Stimulated activated naive CD8-positive, alpha-beta T cell treated with anti-CD3 and anti-CD28 coated beads, Interleukin-15, Interleukin-2, amounts not matched to agents 100 ng/mL and 50 ng/mL, for 24 hours (primary cell): Measurements from ENCODE around the gene CUBN.

ENCODE experiments used
- H3K27ac Mint-ChIP-seq: one replicate; pipeline ENCODE4 v1.8.0; 2021; ENCODE audit warnings: mild to moderate bottlenecking, mixed read lengths
- H3K27me3 Mint-ChIP-seq: one replicate; pipeline ENCODE4 v1.8.0; 2021; ENCODE audit warnings: mixed read lengths
- H3K36me3 Mint-ChIP-seq: one replicate; pipeline ENCODE4 v1.8.0; 2021; ENCODE audit warnings: low read depth, mixed read lengths
- H3K4me1 Mint-ChIP-seq: one replicate; pipeline ENCODE4 v1.8.0; 2021; ENCODE audit warnings: low read depth, mixed read lengths
- H3K4me3 Mint-ChIP-seq: one replicate; pipeline ENCODE4 v1.8.0; 2021; ENCODE audit warnings: mild to moderate bottlenecking, mixed read lengths
- H3K9me3 Mint-ChIP-seq: one replicate; pipeline ENCODE4 v1.8.0; 2021; ENCODE audit warnings: mixed read lengths

CUBN gene

GRCh38 chr10:16999665-17000451, 129.8 kb downstream of the CUBN start:
- Mint-ChIP-seq H3K4me1 (peaks cover 69% of the 10 kb centered on the region), H3K27me3 (peaks cover 3% of the 10 kb centered on the region), H3K4me3 (no peak overlapping the region), H3K9me3 (peaks cover 7% of the 10 kb centered on the region), H3K36me3 (peaks cover under 1% of the 10 kb centered on the region), H3K27ac (peak overlapping the region; percentile 46)

DNA sequence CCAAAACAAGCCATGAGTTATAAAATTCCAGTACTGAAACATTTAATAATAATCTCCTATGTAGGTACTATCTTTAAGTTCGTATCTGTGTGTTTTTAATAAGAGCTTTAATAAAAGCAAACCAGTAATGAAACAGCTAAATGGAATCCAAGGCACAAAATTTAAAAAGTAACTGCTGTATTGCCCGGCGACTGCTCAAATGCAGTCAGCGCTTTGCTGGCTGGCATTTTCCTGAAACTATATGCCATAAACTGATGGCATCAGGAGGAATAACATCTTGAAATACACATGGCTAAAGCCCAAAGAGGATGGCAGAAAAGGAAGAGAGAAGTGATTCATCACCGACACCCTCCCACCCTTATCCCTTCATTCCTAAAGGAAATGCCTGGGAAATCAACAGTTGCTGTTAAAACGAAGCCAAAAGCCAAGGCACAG, 133.1 kb downstream of the CUBN start:
- H3K4me1 Mint-ChIP-seq, result peaks cover 36% of the 10 kb centered on the region
- H3K4me3 Mint-ChIP-seq, result peak overlapping the region; percentile 0
- no peaks in the 10 kb centered on the region for H3K27me3 Mint-ChIP-seq
- H3K27ac Mint-ChIP-seq, result peak overlapping the region; percentile 75
- H3K36me3 Mint-ChIP-seq, result no peaks in the 10 kb centered on the region
- peaks cover 7% of the 10 kb centered on the region for H3K9me3 Mint-ChIP-seq

DNA sequence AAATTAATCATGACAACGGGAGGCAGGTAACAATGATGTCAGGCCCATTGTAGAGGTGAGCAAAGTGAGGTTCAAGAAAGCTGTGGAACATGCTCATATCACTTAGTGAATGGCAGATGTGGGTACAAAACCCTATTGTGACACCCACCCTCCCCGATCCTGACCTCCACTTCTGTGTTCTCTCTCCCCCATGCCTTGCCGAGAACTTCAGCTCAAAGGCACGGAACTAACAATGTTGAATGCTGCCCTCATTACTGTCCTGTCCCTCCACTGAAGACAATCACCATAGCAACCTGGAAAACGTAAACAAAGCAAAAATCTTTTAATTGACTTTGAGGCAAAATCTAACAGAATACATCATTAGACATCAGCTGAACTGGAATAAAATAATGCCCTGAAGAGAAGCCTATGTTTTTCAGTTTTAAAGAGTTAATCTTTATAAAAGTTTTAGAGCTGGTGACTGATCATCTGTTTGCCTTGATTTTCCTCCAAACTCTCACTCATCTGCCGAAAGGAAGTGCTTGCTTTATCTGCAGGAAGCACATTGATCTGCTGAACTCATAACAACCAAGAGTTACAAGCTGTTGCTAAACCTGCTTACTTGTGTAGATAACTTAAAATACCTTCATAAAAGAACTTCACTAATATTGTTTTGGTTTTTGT, 133.6 kb downstream of the CUBN start:
- H3K27me3 Mint-ChIP-seq, result no peaks in the 10 kb centered on the region
- peak overlapping the region; percentile 75 for H3K27ac Mint-ChIP-seq
- H3K36me3 Mint-ChIP-seq, result no peaks in the 10 kb centered on the region
- H3K9me3 Mint-ChIP-seq, result peaks cover 6% of the 10 kb centered on the region
- H3K4me3 Mint-ChIP-seq, result peak overlapping the region; percentile 0
- peaks cover 30% of the 10 kb centered on the region for H3K4me1 Mint-ChIP-seq

- no peak overlapping the region for H3K27ac Mint-ChIP-seq
- H3K4me3 Mint-ChIP-seq, result no peak overlapping the region
- no peaks in the 10 kb centered on the region for H3K27me3 Mint-ChIP-seq
- peaks cover 15% of the 10 kb centered on the region for H3K4me1 Mint-ChIP-seq
- H3K9me3 Mint-ChIP-seq, result no peaks in the 10 kb centered on the region
- no peaks in the 10 kb centered on the region for H3K36me3 Mint-ChIP-seq
Measured at GRCh38 chr10:16993186-16993585, 136.4 kb downstream of the CUBN start.

DNA sequence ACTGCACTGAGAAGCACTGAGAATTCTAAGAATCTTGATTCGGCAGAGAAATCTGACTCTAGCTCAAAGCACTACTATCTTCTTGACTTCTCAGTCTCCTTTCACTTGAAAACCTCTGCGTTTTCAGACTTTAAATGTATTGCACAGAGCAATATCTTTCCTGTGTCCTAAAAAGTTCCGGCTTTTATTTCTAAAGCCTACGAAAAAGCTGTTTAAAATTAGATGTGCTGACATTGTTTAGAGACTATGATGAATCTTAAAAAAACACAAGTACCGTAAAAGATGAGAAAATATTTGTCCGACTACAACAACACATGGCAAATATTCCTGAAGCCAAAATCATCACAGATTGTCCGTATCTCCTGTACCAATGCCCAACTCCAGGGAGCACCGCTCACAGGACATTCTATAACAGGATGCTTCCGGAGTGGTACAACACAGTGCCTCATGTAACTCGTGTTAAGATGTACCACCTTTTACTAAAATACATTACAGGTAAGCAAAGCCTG, 136.9 kb downstream of the CUBN start:
- Mint-ChIP-seq H3K36me3 (no peaks in the 10 kb centered on the region), H3K9me3 (no peaks in the 10 kb centered on the region), H3K4me1 (peaks cover 15% of the 10 kb centered on the region)

DNA sequence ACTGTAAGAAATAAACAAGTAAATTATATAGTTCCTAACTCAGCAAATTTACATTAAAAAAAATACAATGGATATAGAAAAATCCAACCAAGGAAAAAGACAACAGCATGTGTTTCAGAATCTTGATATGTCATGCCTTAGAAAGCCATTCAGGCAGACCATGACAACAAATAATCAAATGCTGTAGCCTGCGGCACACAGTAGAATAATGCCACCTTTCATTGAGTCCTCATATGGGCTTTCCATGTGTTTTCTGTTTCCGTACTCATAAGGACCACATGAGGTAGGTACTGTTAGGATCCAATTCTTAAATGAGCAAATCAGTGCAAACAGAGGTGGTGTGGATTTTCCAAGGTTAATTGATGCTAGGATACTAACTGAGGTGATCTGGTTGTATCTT, 138.6 kb downstream of the CUBN start:
- no peaks in the 10 kb centered on the region for H3K27me3 Mint-ChIP-seq
- peaks cover 7% of the 10 kb centered on the region for H3K4me1 Mint-ChIP-seq
- H3K27ac Mint-ChIP-seq, result no peak overlapping the region
- H3K36me3 Mint-ChIP-seq, result no peaks in the 10 kb centered on the region
- H3K4me3 Mint-ChIP-seq, result no peak overlapping the region
- no peaks in the 10 kb centered on the region for H3K9me3 Mint-ChIP-seq

More for the DNA sequence above, 136.9 kb downstream of the CUBN start:
- Mint-ChIP-seq H3K27me3 (no peaks in the 10 kb centered on the region), H3K4me3 (no peak overlapping the region), H3K27ac (no peak overlapping the region)

DNA sequence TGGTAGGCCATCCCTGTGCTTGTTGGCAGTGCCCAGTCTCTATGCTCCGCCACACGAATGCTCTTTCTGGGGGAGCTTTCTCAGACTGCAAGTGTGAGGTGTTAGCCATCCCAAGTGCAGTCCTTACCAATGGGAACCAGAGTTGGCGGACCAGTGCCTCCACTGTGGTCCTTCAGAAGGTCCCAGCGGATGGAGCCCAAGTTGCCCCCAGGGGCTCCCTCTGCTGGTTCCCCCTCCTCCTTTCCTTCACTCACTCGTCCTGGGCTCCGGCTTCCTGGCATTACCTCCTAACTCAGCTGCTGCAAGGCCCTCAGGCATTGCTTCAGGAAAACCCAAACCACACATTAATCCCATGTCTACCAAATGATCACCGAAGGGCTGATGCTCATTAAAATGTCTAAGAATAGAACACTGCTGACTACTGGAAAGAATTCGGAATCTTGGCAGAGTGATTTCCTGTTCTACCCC, 139.8 kb downstream of the CUBN start:
- Mint-ChIP-seq H3K27ac (no peak overlapping the region), H3K4me1 (no peaks in the 10 kb centered on the region), H3K27me3 (no peaks in the 10 kb centered on the region), H3K36me3 (no peaks in the 10 kb centered on the region), H3K9me3 (no peaks in the 10 kb centered on the region), H3K4me3 (no peak overlapping the region)

- Mint-ChIP-seq H3K4me1 (no peaks in the 10 kb centered on the region), H3K4me3 (no peak overlapping the region), H3K27ac (no peak overlapping the region), H3K9me3 (no peaks in the 10 kb centered on the region), H3K27me3 (no peaks in the 10 kb centered on the region), H3K36me3 (no peaks in the 10 kb centered on the region)
Measured at GRCh38 chr10:16988900-16989299, 140.7 kb downstream of the CUBN start.

DNA sequence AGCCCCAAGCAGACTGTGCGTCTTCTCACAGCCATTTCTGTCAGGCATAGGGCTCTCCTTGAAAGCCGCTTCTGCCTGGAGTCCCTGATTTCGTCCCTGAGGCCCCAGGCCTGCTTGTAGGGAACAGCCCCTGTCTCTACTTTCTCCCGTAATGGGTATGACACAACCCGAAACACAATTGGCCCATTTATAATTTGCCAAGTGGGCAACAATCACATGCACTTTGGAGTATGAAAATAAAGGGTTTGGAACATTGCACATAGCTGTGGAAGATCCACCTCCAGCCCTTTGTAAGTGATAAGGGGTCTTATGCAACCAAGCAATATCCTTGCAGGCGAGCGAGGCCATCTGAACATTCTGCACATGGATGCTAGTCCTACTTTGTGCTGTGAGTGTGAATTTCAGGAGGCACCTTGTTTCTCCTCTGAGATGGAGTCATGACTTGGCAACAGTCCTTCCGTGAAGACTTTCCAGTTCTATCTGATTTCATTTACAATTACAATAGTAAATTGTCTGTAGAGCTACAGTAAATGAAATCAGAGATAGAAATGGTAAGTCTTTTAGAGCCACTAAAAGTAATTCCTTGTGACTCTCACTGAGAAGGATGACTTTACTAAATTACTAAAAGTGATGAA, 141.5 kb downstream of the CUBN start:
- H3K4me1 Mint-ChIP-seq, result no peaks in the 10 kb centered on the region
- no peak overlapping the region for H3K27ac Mint-ChIP-seq
- no peaks in the 10 kb centered on the region for H3K27me3 Mint-ChIP-seq
- no peaks in the 10 kb centered on the region for H3K9me3 Mint-ChIP-seq
- H3K36me3 Mint-ChIP-seq, result no peaks in the 10 kb centered on the region
- H3K4me3 Mint-ChIP-seq, result no peak overlapping the region

DNA sequence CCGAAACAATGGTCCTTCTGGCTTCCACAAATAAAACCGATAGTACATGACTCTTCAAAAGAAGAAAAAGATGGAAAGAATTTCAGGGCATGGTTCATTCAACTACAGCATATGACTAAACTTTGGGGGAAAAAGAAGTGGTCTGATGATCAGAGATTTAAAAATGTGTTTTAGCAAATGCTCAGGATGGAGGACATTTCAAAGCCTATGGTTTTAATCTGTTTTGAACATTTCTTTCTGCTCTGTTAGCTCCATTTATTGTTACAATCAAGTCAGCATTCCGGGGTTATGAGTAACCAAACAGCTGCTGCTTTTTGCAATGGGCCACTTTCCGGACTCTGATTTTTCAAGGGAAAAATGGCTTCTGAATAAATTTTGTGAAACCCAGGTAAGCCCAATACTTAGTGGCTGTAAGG, 142.4 kb downstream of the CUBN start:
- Mint-ChIP-seq H3K27me3 (no peaks in the 10 kb centered on the region), H3K4me1 (no peaks in the 10 kb centered on the region), H3K27ac (no peak overlapping the region), H3K4me3 (no peak overlapping the region), H3K36me3 (no peaks in the 10 kb centered on the region), H3K9me3 (no peaks in the 10 kb centered on the region)

- H3K4me1 Mint-ChIP-seq, result no peaks in the 10 kb centered on the region
Measured at GRCh38 chr10:16986406-16987205, 143.0 kb downstream of the CUBN start.

DNA sequence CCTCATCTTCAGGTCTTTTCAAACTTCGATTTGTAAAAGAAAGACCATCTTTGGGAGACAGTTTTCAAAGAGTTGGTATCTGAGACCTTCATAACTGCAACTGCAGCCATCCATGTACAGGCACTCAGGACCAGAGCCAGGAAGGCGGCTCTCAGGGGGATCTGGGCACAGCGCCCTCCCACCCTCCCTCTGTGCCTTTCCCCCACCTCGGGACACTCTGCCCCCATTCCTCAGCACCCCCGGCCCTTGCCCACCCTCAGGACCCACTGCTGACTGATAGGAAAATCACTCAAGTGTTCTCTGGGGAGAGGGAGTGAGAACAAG, 143.6 kb downstream of the CUBN start:
- H3K27ac Mint-ChIP-seq, result no peak overlapping the region
- no peaks in the 10 kb centered on the region for H3K4me1 Mint-ChIP-seq
- no peaks in the 10 kb centered on the region for H3K36me3 Mint-ChIP-seq
- no peaks in the 10 kb centered on the region for H3K27me3 Mint-ChIP-seq
- no peak overlapping the region for H3K4me3 Mint-ChIP-seq
- no peaks in the 10 kb centered on the region for H3K9me3 Mint-ChIP-seq

More at GRCh38 chr10:16986406-16987205, 143.0 kb downstream of the CUBN start:
- Mint-ChIP-seq H3K36me3 (no peaks in the 10 kb centered on the region), H3K27ac (no peak overlapping the region), H3K27me3 (no peaks in the 10 kb centered on the region), H3K4me3 (no peak overlapping the region), H3K9me3 (no peaks in the 10 kb centered on the region)

DNA sequence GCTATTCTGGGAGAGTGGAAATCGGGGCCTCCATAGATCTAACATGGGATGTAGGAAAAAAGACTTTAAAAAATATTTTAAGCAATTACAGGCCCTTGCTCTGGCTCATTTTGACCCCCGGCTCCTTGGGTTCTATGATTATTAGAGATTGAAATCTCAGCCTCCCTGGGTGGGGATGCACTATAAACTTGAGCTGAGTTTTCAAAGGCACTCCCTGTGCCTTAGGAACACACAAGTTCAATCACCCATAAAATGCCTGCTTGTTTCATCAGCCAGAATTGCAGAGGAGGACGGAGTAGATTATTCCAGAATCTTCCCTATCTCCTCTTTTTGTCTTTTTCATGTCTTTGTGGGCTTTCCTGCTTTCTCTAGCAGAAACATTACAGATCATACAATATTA, 145.4 kb downstream of the CUBN start:
- Mint-ChIP-seq H3K4me3 (no peak overlapping the region), H3K4me1 (no peaks in the 10 kb centered on the region), H3K9me3 (no peaks in the 10 kb centered on the region), H3K36me3 (no peaks in the 10 kb centered on the region), H3K27ac (no peak overlapping the region), H3K27me3 (no peaks in the 10 kb centered on the region)

- Mint-ChIP-seq H3K36me3 (no peaks in the 10 kb centered on the region), H3K27ac (peak overlapping the region; percentile 75), H3K9me3 (no peaks in the 10 kb centered on the region), H3K27me3 (no peaks in the 10 kb centered on the region), H3K4me3 (no peak overlapping the region), H3K4me1 (peaks cover 16% of the 10 kb centered on the region)
Measured at GRCh38 chr10:16976803-16977202, 152.8 kb downstream of the CUBN start.
